CD4-positive, alpha-beta T cell treated with Interleukin-4 for 1 hour (primary cell): Measurements from ENCODE around the gene CDADC1.
"Not testable (repeated sequence)": the region's sequence is repeated elsewhere in the genome, so short reads cannot be mapped to it uniquely, and the experiment has no call there.

Experiments used
- DNase-seq, 2 donors: peaks; one replicate each; pipeline ENCODE4 v3.0.0-alpha.2; 2020 to 2022

Gene CDADC1

GRCh38 chr13:49319951-49320350 is 72.2 kb downstream of the CDADC1 start:
- DNase-seq, result no peak

- DNase-seq, result no peak
These were observed 73.2 kb downstream of the CDADC1 start for GRCh38 chr13:49320975-49321374.

GRCh38 chr13:49322702-49323101 is 75.0 kb downstream of the CDADC1 start:
- DNase-seq, result no peak

GRCh38 chr13:49323344-49323743 is 75.6 kb downstream of the CDADC1 start:
- DNase-seq, result no peak

- no peak for DNase-seq
These were observed 78.6 kb downstream of the CDADC1 start for GRCh38 chr13:49326222-49326917.

GRCh38 chr13:49327145-49327544 is 79.4 kb downstream of the CDADC1 start:
- not testable (repeated sequence) for DNase-seq

- DNase-seq, result no peak
These were observed 82.3 kb downstream of the CDADC1 start for GRCh38 chr13:49329831-49330545.

- no peak for DNase-seq
These were observed 82.8 kb downstream of the CDADC1 start for GRCh38 chr13:49330546-49330864.

GRCh38 chr13:49336655-49337054 is 88.9 kb downstream of the CDADC1 start:
- DNase-seq, result no peak

GRCh38 chr13:49340161-49340560 is 92.4 kb downstream of the CDADC1 start:
- DNase-seq, result no peak

GRCh38 chr13:49341517-49341916 is 93.8 kb downstream of the CDADC1 start:
- DNase-seq, result no peak

GRCh38 chr13:49341941-49342340 is 94.2 kb downstream of the CDADC1 start:
- no peak for DNase-seq

GRCh38 chr13:49342454-49342853 is 94.7 kb downstream of the CDADC1 start:
- DNase-seq, result no peak
